CD14-positive monocyte (primary cell): Measurements from ENCODE around the gene WDR7. TPM values are rescaled to one million over a fixed set of nuclear protein-coding genes. Genes with fewer than 3 reads are reported as not detected.

Experiments
- DNase-seq, 3 donors: peaks; one replicate each; pipeline ENCODE4 v3.0.0-alpha.2; 2011 to 2022
- H2AFZ ChIP-seq: 2 replicates; pipeline ENCODE4 v1.6.0; 2012; ENCODE audit warnings: mild to moderate bottlenecking, low read depth, low read length, inconsistent platforms; ENCODE audit not compliant: insufficient read depth, poor library complexity, severe bottlenecking
- H3K27ac ChIP-seq, 2 donors: 1 replicate in 1 of 2; 2 replicates in 1 of 2; pipeline ENCODE4 v1.5.1; 2012 to 2013; ENCODE audit warnings: low read length in 2 of 2, control low read depth in 1 of 2, inconsistent platforms in 1 of 2, low read depth in 1 of 2, mild to moderate bottlenecking in 1 of 2
- H3K27me3 ChIP-seq, 2 donors: one replicate each; pipeline versions ENCODE4 v1.6.0 to v1.6.1; 2011 to 2013; ENCODE audit warnings: low read length in 2 of 2; ENCODE audit not compliant: control insufficient read depth in 2 of 2, insufficient read depth in 2 of 2
- H3K36me3 ChIP-seq, 2 donors: replicated peaks in 1 of 2; 1 replicate in 1 of 2; 2 replicates in 1 of 2; pipeline versions ENCODE4 v1.5.1 to v1.6.1; 2012 to 2013; ENCODE audit warnings: low read length in 2 of 2, control low read depth in 1 of 2, inconsistent platforms in 1 of 2, mild to moderate bottlenecking in 1 of 2; ENCODE audit not compliant: insufficient read depth in 2 of 2, control insufficient read depth in 1 of 2
- H3K4me1 ChIP-seq, 2 donors: 1 replicate in 1 of 2; 2 replicates in 1 of 2; pipeline versions ENCODE4 v1.5.1 to v1.6.1; 2012 to 2013; ENCODE audit warnings: low read length in 2 of 2, control low read depth in 1 of 2, inconsistent platforms in 1 of 2, mild to moderate bottlenecking in 1 of 2, moderate library complexity in 1 of 2; ENCODE audit not compliant: insufficient read depth in 2 of 2, control insufficient read depth in 1 of 2
- H3K4me2 ChIP-seq: replicated peaks from 2 replicates; pipeline ENCODE3; 2012; ENCODE audit warnings: low read length, moderate library complexity, mild to moderate bottlenecking; ENCODE audit not compliant: poor library complexity, severe bottlenecking; ENCODE audit errors: extremely low read depth
- H3K4me3 ChIP-seq, 3 experiments: fragments of 200-600 bp in 1 of 3; sonication (generic) in 1 of 3; replicated peaks in 1 of 3; 1 replicate in 2 of 3; 2 replicates in 1 of 3; pipeline ENCODE4 v1.5.1; 2011 to 2013; ENCODE audit warnings: low read length in 3 of 3, mild to moderate bottlenecking in 3 of 3, control low read depth in 2 of 3, low read depth in 2 of 3, inconsistent platforms in 1 of 3, moderate library complexity in 1 of 3
- H3K79me2 ChIP-seq: 2 replicates; pipeline ENCODE4 v1.6.0; 2012; ENCODE audit warnings: mild to moderate bottlenecking, control low read depth, inconsistent platforms, low read length, moderate library complexity; ENCODE audit not compliant: insufficient read depth
- H3K9ac ChIP-seq: 2 replicates; pipeline ENCODE4 v1.6.0; 2017; ENCODE audit warnings: low read length, mild to moderate bottlenecking; ENCODE audit not compliant: insufficient read depth, poor library complexity, severe bottlenecking
- H3K9me3 ChIP-seq, 2 donors: replicated peaks in 1 of 2; 1 replicate in 1 of 2; 2 replicates in 1 of 2; pipeline versions ENCODE4 v1.5.1 to v1.6.1; 2012 to 2013; ENCODE audit warnings: low read length in 2 of 2, control low read depth in 1 of 2; ENCODE audit not compliant: control insufficient read depth in 1 of 2, insufficient read depth in 1 of 2
- H4K20me1 ChIP-seq: 2 replicates; pipeline ENCODE4 v1.6.0; 2012; ENCODE audit warnings: mild to moderate bottlenecking, low read length, control low read depth, moderate library complexity; ENCODE audit not compliant: insufficient read depth
- H3K27ac Mint-ChIP-seq, 7 donors: one replicate each; pipeline ENCODE4 v1.8.0; 2020; ENCODE audit warnings: mild to moderate bottlenecking in 7 of 7, mixed read lengths in 7 of 7, moderate library complexity in 6 of 7, inconsistent platforms in 2 of 7
- H3K27me3 Mint-ChIP-seq, 3 donors: one replicate each; pipeline ENCODE4 v1.8.0; 2021 to 2022; ENCODE audit warnings: low read depth in 3 of 3, mild to moderate bottlenecking in 3 of 3, mixed read lengths in 3 of 3, moderate library complexity in 3 of 3, inconsistent platforms in 1 of 3
- H3K36me3 Mint-ChIP-seq, 2 donors: one replicate each; pipeline ENCODE4 v1.8.0; 2020; ENCODE audit warnings: mixed read lengths in 2 of 2, inconsistent platforms in 1 of 2, mild to moderate bottlenecking in 1 of 2
- H3K4me1 Mint-ChIP-seq: one replicate; pipeline ENCODE4 v1.8.0; 2020; ENCODE audit warnings: mild to moderate bottlenecking, mixed read lengths
- H3K4me3 Mint-ChIP-seq, 2 donors: one replicate each; pipeline ENCODE4 v1.8.0; 2020; ENCODE audit warnings: mild to moderate bottlenecking in 2 of 2, mixed read lengths in 2 of 2, moderate library complexity in 1 of 2
- H3K9me3 Mint-ChIP-seq, 7 donors: one replicate each; pipeline ENCODE4 v1.8.0; 2020 to 2022; ENCODE audit warnings: mixed read lengths in 7 of 7, mild to moderate bottlenecking in 6 of 7, moderate library complexity in 6 of 7, inconsistent platforms in 2 of 7
- WGBS: methylation state at CpG from one replicate; pipeline ENCODE4 v1.1.5; 2013; ENCODE audit warnings: missing lambda C conversion rate; ENCODE audit not compliant: insufficient coverage; 5-methylcytosine and 5-hydroxymethylcytosine counted together
- intact Hi-C, 2 donors: fragments of 100-400 bp; cut with micrococcal nuclease; formaldehyde crosslinking; loops; one replicate each; pipeline versions ENCODE4 v1.15.0 to v1.15.1; 2023
- polyA plus RNA-seq, 3 donors: library from polyadenylated mRNA; depleted of rRNA in 1 of 3; unstranded in 2 of 3; stranded (reverse) in 1 of 3; fragments of 300-500 nt in 2 of 3; fragments of >200 nt in 1 of 3; fragmentation: Illumina TruSeq in 2 of 3; gene quantifications; 1 replicate in 2 of 3; 2 replicates in 1 of 3; pipeline ENCODE4 v1.2.3, GENCODE V29; 2012 to 2021
- TF ChIP-seq, protein P1 (sequence below): fragments of 200-600 bp; IDR thresholded peaks from one replicate; pipeline ENCODE4 v1.8.0; 2022; ENCODE audit warnings: antibody characterized with exemption, mild to moderate bottlenecking

WDR7 gene
- polyA plus RNA-seq, 3 donors = 9.1 to 23.6 (median 9.5) TPM

DNA sequence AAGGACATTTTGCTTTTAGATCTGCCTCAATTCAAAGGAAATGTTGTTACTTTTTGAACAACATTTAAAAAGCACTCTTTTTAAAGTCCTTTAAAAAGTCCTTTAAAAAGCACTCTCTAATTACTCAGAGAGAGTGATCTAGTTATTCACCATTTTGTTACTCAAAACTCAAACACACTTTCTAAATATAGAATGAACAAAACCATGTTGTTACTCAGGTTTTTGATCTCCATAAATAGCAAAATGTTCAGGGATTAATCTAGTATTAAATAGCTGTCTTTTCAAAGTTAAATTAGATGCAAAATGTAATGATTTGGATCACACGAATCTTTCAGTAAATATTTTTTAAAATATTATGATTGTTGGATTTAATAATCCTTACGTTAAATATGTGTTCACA lies 352.2 kb downstream of the WDR7 start:
- no peaks in the 10 kb centered on the region for H3K9me3 Mint-ChIP-seq
- H3K9ac ChIP-seq = no peak overlapping the region
- H3K4me3 ChIP-seq = no peak overlapping the region
- H3K36me3 Mint-ChIP-seq = peaks cover 0 to 3% of the 10 kb centered on the region in 2 donors
- H3K4me3 Mint-ChIP-seq = no peak overlapping the region
- H3K4me2 ChIP-seq = no peak overlapping the region
- no peaks in the 10 kb centered on the region for H4K20me1 ChIP-seq
- TF ChIP-seq, protein P1, sequence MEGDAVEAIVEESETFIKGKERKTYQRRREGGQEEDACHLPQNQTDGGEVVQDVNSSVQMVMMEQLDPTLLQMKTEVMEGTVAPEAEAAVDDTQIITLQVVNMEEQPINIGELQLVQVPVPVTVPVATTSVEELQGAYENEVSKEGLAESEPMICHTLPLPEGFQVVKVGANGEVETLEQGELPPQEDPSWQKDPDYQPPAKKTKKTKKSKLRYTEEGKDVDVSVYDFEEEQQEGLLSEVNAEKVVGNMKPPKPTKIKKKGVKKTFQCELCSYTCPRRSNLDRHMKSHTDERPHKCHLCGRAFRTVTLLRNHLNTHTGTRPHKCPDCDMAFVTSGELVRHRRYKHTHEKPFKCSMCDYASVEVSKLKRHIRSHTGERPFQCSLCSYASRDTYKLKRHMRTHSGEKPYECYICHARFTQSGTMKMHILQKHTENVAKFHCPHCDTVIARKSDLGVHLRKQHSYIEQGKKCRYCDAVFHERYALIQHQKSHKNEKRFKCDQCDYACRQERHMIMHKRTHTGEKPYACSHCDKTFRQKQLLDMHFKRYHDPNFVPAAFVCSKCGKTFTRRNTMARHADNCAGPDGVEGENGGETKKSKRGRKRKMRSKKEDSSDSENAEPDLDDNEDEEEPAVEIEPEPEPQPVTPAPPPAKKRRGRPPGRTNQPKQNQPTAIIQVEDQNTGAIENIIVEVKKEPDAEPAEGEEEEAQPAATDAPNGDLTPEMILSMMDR = no peak
- no peak overlapping the region for H3K27ac Mint-ChIP-seq
- peaks cover 0 to 1% (median 0%) of the 10 kb centered on the region in 3 donors for H3K27me3 Mint-ChIP-seq
- no CpG with 5 or more reads among the region's 2 CpGs for WGBS
- no peaks in the 10 kb centered on the region for H3K36me3 ChIP-seq
- H3K79me2 ChIP-seq = no peaks in the 10 kb centered on the region
- no peaks in the 10 kb centered on the region for H3K9me3 ChIP-seq
- H3K27me3 ChIP-seq = no peaks in the 10 kb centered on the region
- H3K4me1 ChIP-seq = peaks cover 17 to 21% of the 10 kb centered on the region in 2 donors
- no peak overlapping the region for H3K27ac ChIP-seq
- H3K4me1 Mint-ChIP-seq = peaks cover 17% of the 10 kb centered on the region
- intact Hi-C loops = no loop called here
- no peak overlapping the region for H2AFZ ChIP-seq
- DNase-seq = no peak

DNA sequence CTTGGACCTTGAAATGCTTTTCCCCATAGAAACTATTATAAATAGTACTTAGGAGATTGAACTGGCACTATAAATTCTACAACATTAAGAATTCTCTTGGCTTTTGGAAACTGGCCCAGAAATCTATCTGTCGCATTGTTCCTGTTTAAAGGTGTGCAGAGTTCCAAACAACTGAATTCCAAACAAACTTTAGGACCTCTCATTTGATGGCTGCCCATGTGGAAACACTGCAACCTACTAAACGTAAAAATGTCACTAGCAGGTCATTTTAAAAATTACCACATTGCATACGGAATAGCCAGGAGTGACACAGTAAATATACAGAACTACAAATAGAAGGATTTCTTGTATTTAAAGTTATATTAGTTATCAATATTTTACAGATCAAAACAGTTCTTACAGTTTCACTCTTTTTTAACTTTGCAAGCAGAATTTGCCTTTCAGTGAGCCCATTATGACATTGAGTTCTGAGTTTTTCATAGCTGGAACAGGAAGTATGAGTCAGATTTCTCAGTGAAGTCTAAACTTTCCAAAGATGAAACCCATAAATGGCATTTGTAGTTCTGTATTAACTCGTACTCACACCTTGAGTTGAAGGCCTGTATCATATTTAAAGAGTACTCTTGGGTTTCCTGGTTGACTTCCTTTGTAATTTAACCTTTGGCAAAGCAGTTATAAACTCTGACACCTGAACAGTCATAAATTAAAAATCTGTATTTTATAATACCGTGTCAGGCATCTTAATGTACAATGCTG lies 353.4 kb downstream of the WDR7 start:
- Histone ChIP-seq H3K4me3 (no peak overlapping the region), H3K79me2 (no peaks in the 10 kb centered on the region), H3K27ac (no peak overlapping the region), H3K36me3 (no peaks in the 10 kb centered on the region), H3K9ac (no peak overlapping the region), H4K20me1 (no peaks in the 10 kb centered on the region), H3K27me3 (no peaks in the 10 kb centered on the region), H2AFZ (no peak overlapping the region), H3K9me3 (no peaks in the 10 kb centered on the region), H3K4me2 (peak overlapping the region; percentile 19), H3K4me1 (peaks cover 18 to 23% of the 10 kb centered on the region in 2 donors)
- TF ChIP-seq, protein P1 = no peak
- intact Hi-C loops = no loop called here
- H3K4me1 Mint-ChIP-seq = peaks cover 19% of the 10 kb centered on the region
- no peaks in the 10 kb centered on the region for H3K9me3 Mint-ChIP-seq
- H3K27me3 Mint-ChIP-seq = peaks cover 0 to 1% (median 0%) of the 10 kb centered on the region in 3 donors
- WGBS = no CpG with 5 or more reads among the region's 5 CpGs
- DNase-seq = peak; percentile 18 to 65 (median 42)
- peaks cover 0 to 2% of the 10 kb centered on the region in 2 donors for H3K36me3 Mint-ChIP-seq
- peak overlapping the region in 1 of 7 donors; percentile 35 for H3K27ac Mint-ChIP-seq
- H3K4me3 Mint-ChIP-seq = no peak overlapping the region
